Measurements from ENCODE around the gene FBLN7.

Gene FBLN7

GRCh38 chr2:112160283-112161250, 22.4 kb downstream of the FBLN7 start:
- Histone ChIP-seq H3K27me3 (ENCODE audit: control insufficient read depth, insufficient read depth, low read length) (no peaks in the 10 kb centered on the region), H3K27ac (ENCODE audit: low read depth, low read length) (no peak overlapping the region), H3K4me1 (ENCODE audit: control insufficient read depth, insufficient read depth, low read length) (no peaks in the 10 kb centered on the region), H3K36me3 (ENCODE audit: control insufficient read depth, insufficient read depth, low read length) (no peaks in the 10 kb centered on the region), H3K9me3 (ENCODE audit: control insufficient read depth, insufficient read depth, low read length) (no peaks in the 10 kb centered on the region), H3K9ac (ENCODE audit: low read depth, low read length) (no peak overlapping the region), H3K4me3 (ENCODE audit: low read depth, low read length) (no peak overlapping the region)

GRCh38 chr2:112161431-112162145, 23.4 kb downstream of the FBLN7 start:
- Histone ChIP-seq H3K4me1 (ENCODE audit: control insufficient read depth, insufficient read depth, low read length) (no peaks in the 10 kb centered on the region), H3K9me3 (ENCODE audit: control insufficient read depth, insufficient read depth, low read length) (no peaks in the 10 kb centered on the region), H3K27me3 (ENCODE audit: control insufficient read depth, insufficient read depth, low read length) (no peaks in the 10 kb centered on the region), H3K27ac (ENCODE audit: low read depth, low read length) (no peak overlapping the region), H3K9ac (ENCODE audit: low read depth, low read length) (no peak overlapping the region), H3K4me3 (ENCODE audit: low read depth, low read length) (no peak overlapping the region), H3K36me3 (ENCODE audit: control insufficient read depth, insufficient read depth, low read length) (no peaks in the 10 kb centered on the region)

GRCh38 chr2:112162341-112162740, 24.2 kb downstream of the FBLN7 start:
- Histone ChIP-seq H3K4me1 (ENCODE audit: control insufficient read depth, insufficient read depth, low read length) (no peaks in the 10 kb centered on the region), H3K9ac (ENCODE audit: low read depth, low read length) (no peak overlapping the region), H3K27ac (ENCODE audit: low read depth, low read length) (no peak overlapping the region), H3K27me3 (ENCODE audit: control insufficient read depth, insufficient read depth, low read length) (no peaks in the 10 kb centered on the region), H3K9me3 (ENCODE audit: control insufficient read depth, insufficient read depth, low read length) (no peaks in the 10 kb centered on the region), H3K36me3 (ENCODE audit: control insufficient read depth, insufficient read depth, low read length) (no peaks in the 10 kb centered on the region), H3K4me3 (ENCODE audit: low read depth, low read length) (no peak overlapping the region)

- Histone ChIP-seq H3K9ac (ENCODE audit: low read depth, low read length) (no peak overlapping the region), H3K36me3 (ENCODE audit: control insufficient read depth, insufficient read depth, low read length) (no peaks in the 10 kb centered on the region), H3K27me3 (ENCODE audit: control insufficient read depth, insufficient read depth, low read length) (no peaks in the 10 kb centered on the region), H3K27ac (ENCODE audit: low read depth, low read length) (no peak overlapping the region), H3K4me3 (ENCODE audit: low read depth, low read length) (no peak overlapping the region), H3K9me3 (ENCODE audit: control insufficient read depth, insufficient read depth, low read length) (no peaks in the 10 kb centered on the region), H3K4me1 (ENCODE audit: control insufficient read depth, insufficient read depth, low read length) (no peaks in the 10 kb centered on the region)
Measured at GRCh38 chr2:112162956-112163355, 24.8 kb downstream of the FBLN7 start.

GRCh38 chr2:112163541-112163981, 25.4 kb downstream of the FBLN7 start:
- no peaks in the 10 kb centered on the region for H3K4me1 ChIP-seq (ENCODE audit: control insufficient read depth, insufficient read depth, low read length)
- H3K27ac ChIP-seq (ENCODE audit: low read depth, low read length): no peak overlapping the region
- H3K4me3 ChIP-seq (ENCODE audit: low read depth, low read length): no peak overlapping the region
- no peaks in the 10 kb centered on the region for H3K27me3 ChIP-seq (ENCODE audit: control insufficient read depth, insufficient read depth, low read length)
- no peak overlapping the region for H3K9ac ChIP-seq (ENCODE audit: low read depth, low read length)
- H3K36me3 ChIP-seq (ENCODE audit: control insufficient read depth, insufficient read depth, low read length): no peaks in the 10 kb centered on the region
- H3K9me3 ChIP-seq (ENCODE audit: control insufficient read depth, insufficient read depth, low read length): no peaks in the 10 kb centered on the region

- Histone ChIP-seq H3K4me3 (ENCODE audit: low read depth, low read length) (no peak overlapping the region), H3K27ac (ENCODE audit: low read depth, low read length) (no peak overlapping the region), H3K4me1 (ENCODE audit: control insufficient read depth, insufficient read depth, low read length) (no peaks in the 10 kb centered on the region), H3K9ac (ENCODE audit: low read depth, low read length) (no peak overlapping the region), H3K9me3 (ENCODE audit: control insufficient read depth, insufficient read depth, low read length) (no peaks in the 10 kb centered on the region), H3K36me3 (ENCODE audit: control insufficient read depth, insufficient read depth, low read length) (no peaks in the 10 kb centered on the region), H3K27me3 (ENCODE audit: control insufficient read depth, insufficient read depth, low read length) (no peaks in the 10 kb centered on the region)
Measured at GRCh38 chr2:112164876-112165275, 26.7 kb downstream of the FBLN7 start.

GRCh38 chr2:112165296-112165695, 27.1 kb downstream of the FBLN7 start:
- Histone ChIP-seq H3K4me1 (ENCODE audit: control insufficient read depth, insufficient read depth, low read length) (no peaks in the 10 kb centered on the region), H3K36me3 (ENCODE audit: control insufficient read depth, insufficient read depth, low read length) (no peaks in the 10 kb centered on the region), H3K27ac (ENCODE audit: low read depth, low read length) (no peak overlapping the region), H3K27me3 (ENCODE audit: control insufficient read depth, insufficient read depth, low read length) (no peaks in the 10 kb centered on the region), H3K9me3 (ENCODE audit: control insufficient read depth, insufficient read depth, low read length) (no peaks in the 10 kb centered on the region), H3K9ac (ENCODE audit: low read depth, low read length) (no peak overlapping the region), H3K4me3 (ENCODE audit: low read depth, low read length) (no peak overlapping the region)

GRCh38 chr2:112166806-112167499, 28.8 kb downstream of the FBLN7 start:
- Histone ChIP-seq H3K4me3 (ENCODE audit: low read depth, low read length) (no peak overlapping the region), H3K4me1 (ENCODE audit: control insufficient read depth, insufficient read depth, low read length) (no peaks in the 10 kb centered on the region), H3K36me3 (ENCODE audit: control insufficient read depth, insufficient read depth, low read length) (no peaks in the 10 kb centered on the region), H3K9me3 (ENCODE audit: control insufficient read depth, insufficient read depth, low read length) (no peaks in the 10 kb centered on the region), H3K27me3 (ENCODE audit: control insufficient read depth, insufficient read depth, low read length) (no peaks in the 10 kb centered on the region), H3K27ac (ENCODE audit: low read depth, low read length) (no peak overlapping the region), H3K9ac (ENCODE audit: low read depth, low read length) (no peak overlapping the region)

GRCh38 chr2:112168422-112169124, 30.4 kb downstream of the FBLN7 start:
- Histone ChIP-seq H3K9me3 (ENCODE audit: control insufficient read depth, insufficient read depth, low read length) (no peaks in the 10 kb centered on the region), H3K4me3 (ENCODE audit: low read depth, low read length) (no peak overlapping the region), H3K27me3 (ENCODE audit: control insufficient read depth, insufficient read depth, low read length) (no peaks in the 10 kb centered on the region), H3K27ac (ENCODE audit: low read depth, low read length) (no peak overlapping the region), H3K4me1 (ENCODE audit: control insufficient read depth, insufficient read depth, low read length) (no peaks in the 10 kb centered on the region), H3K9ac (ENCODE audit: low read depth, low read length) (no peak overlapping the region), H3K36me3 (ENCODE audit: control insufficient read depth, insufficient read depth, low read length) (no peaks in the 10 kb centered on the region)

- H3K27ac ChIP-seq (ENCODE audit: low read depth, low read length): no peak overlapping the region
- no peaks in the 10 kb centered on the region for H3K27me3 ChIP-seq (ENCODE audit: control insufficient read depth, insufficient read depth, low read length)
- H3K9me3 ChIP-seq (ENCODE audit: control insufficient read depth, insufficient read depth, low read length): no peaks in the 10 kb centered on the region
- no peak overlapping the region for H3K9ac ChIP-seq (ENCODE audit: low read depth, low read length)
- no peaks in the 10 kb centered on the region for H3K4me1 ChIP-seq (ENCODE audit: control insufficient read depth, insufficient read depth, low read length)
- no peak overlapping the region for H3K4me3 ChIP-seq (ENCODE audit: low read depth, low read length)
- H3K36me3 ChIP-seq (ENCODE audit: control insufficient read depth, insufficient read depth, low read length): no peaks in the 10 kb centered on the region
Measured at GRCh38 chr2:112170495-112170894, 32.3 kb downstream of the FBLN7 start.
